ENCODE results near the gene SALL3.
"Not testable (repeated sequence)": the region's sequence is repeated elsewhere in the genome, so short reads cannot be mapped to it uniquely, and the experiment has no call there.

Gene SALL3

DNA sequence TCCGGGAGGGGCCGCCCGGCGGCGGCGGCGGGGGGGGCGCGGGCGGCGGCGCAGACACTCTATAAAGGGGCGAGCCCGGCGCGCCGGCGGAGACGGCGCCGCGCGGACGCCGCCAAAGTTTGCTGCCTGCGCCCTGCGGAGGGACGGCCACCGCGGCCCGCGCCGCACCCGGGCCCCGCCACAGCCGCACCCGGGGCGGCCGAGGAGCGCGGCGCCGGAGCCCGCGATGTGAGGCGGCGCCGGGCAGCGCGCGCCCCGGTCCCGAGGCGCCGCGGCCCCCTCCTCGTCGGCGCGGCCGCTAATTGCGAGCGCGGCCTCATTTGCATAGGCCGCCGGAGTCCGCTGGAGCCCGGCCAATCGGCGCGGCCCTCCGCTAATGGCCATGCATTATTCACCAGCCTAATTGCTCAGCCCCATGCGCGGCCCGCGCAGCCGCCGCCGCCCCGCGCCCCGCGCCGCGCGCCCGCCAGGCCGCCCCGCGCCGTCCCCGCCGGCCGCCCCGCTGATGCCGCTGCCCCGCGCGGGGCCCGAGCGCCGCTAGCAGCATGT, at the start of gene SALL3:
SALL3 (plus strand) TSS at position 89 of the 549 bp plus-strand sequence; CDS start at position 546, 457 bp downstream.
- no peak for DNase-seq

DNA sequence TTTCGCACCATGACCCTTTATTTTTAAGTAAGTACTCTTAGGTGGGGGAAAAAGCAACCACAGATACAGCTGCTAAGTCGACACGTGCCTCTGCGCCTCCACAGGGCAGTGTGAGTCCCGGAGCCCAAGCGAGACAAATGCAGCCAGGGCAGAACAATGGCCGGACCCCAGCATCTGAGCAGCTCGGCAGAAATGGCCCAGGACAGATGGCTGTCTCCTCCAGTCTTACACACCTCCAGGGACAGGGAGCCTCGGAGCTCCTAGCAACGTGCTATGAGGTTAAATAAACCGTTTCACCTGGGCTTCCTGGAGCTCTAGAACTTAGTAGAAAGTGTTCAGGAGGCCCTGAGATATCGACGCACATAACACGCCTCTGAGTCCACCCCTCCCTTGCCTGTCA, 47.3 kb upstream of the SALL3 start:
- no peak for DNase-seq

DNA sequence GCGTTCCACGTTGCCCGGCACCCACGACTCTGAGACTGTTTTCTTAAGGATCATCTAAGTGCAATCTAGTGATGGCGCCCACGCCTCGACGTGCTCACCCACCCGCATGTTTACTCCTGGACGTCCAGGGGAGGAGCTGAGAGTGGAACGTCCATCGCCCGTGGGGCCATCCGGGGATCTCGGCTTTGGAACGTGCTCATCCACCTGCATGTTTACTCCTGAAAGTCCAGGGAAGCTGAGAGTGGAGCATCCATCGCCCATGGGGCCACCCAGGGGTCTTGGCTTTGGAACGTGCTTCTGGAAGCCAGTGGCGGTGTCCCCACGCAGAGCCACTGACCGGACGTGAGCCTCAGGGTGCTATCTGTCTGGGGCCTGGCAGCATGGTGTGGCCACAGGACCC, 45.6 kb upstream of the SALL3 start:
- no peak for DNase-seq

DNA sequence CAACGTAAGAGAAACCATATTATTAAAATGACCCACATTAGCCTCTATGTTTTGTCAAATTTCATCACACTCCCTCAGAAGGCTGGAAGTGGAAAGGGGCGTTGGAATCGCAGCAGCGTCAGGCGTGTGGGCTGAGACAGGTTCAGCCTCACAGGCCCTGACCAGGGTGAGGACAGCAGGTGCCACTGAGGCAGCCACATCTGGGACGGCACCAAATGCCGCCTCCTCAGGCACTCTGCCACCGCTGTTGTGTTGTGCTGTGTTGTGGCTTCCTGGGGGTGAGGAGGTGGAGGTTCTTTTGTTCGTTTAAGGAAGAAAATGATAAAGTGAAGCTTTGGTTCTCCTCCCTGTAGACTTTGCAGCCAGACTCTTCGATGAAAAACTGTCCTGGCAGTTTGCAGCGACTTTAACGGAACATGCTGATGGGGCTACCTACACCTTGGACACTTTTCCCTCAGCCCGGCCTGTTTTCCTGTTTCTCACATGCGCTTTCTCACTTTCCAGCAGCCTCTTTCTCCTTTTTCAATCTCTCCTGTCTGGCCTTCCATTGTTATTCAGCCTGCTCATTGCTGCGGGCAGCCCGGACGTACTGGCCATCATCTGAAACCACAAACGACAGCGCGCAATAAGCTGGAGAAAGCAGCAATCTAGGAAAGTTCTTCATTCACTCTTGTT, 44.9 kb upstream of the SALL3 start:
- DNase-seq = no peak

DNA sequence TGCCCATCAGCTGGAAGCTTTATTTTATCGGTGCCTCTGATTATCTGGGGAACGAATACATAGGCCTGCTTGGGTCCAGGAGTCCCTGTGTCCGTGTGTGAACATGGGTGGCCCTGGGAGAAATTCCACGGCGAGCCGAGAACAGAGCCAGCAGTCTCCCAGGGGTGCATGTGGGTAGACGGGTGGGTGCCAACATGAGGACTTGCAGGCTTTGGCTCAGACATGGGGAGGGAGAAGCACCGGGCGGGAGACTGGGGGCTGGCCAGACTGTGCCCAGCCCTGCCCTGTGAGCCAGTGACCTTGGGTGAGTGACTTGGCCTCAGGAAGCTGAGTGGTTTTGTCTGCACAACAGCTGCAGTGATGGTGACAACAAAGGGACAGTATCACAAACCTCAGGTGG, 44.2 kb upstream of the SALL3 start:
- no peak for DNase-seq

DNA sequence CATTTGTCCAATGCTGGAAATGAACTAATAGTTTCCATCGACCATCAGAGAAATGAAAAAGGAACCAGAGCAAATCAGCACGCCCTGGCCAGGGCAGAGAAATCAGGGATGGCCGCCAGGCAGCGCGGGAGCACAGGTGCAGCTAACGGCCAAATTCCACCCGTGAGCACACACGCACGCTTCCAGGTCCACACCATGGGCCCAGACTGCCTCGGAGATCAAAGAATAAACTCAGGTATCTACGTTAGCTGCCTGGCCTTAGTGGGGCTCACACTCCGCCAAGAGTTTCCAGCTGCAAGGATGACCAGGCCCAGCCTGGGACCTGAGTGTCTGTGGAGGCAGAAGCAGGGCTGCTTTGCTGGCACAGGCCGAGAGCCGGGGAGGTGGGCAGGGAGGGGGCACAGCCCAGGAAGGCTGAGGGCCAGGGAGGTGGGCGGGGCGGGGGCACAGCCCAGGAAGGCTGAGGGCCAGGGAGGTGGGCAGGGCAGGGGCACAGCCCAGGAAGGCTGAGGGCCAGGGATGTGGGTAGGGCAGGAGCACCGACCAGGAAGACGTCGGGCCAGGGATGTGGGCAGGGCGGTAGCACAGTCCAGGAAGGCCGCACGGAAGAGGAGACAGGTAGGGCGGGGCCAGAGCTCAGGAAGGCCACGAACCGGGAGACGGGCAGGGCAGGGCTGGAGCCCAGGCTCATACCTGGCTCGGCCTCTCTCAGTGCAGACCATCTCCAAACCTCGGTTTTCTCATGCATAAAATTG, 43.2 kb upstream of the SALL3 start:
- DNase-seq = no peak

DNA sequence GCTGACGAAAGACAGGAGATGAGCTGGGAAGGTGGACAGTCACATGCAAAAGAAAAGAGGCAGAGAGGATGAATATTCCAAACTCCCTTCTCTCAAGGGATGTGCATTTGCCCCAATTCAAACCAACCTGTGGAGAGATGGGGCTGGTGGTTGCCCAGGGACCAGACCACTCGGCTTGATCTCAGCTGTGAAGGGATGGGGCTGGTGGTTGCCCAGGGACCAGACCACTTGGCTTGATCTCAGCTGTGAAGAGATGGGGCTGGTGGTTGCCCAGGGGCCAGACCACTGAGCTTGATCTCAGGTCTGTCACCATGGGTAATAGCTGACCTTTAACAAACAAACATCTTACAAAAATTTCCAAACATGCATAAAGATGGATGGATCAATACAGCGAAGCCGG, 42.5 kb upstream of the SALL3 start:
- DNase-seq = no peak

DNA sequence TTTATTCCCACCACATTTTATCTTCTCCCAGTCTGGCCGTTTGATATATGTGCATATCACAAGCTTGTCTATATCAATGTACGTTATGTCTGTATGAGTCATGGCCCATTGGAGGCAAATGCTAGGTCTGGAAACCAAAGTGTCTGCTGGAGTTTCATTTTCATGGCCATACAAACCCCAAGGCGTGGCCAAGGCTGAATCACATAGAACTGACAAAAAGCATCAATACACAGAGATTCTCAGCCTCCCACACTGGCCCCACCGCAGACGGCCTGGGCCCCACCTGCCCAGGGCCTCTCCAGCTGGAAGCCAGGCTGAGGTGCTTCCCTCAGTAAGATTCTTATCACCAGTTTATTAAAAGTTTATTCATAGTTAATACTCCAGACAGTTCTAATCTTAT, 40.5 kb upstream of the SALL3 start:
- no peak for DNase-seq

DNA sequence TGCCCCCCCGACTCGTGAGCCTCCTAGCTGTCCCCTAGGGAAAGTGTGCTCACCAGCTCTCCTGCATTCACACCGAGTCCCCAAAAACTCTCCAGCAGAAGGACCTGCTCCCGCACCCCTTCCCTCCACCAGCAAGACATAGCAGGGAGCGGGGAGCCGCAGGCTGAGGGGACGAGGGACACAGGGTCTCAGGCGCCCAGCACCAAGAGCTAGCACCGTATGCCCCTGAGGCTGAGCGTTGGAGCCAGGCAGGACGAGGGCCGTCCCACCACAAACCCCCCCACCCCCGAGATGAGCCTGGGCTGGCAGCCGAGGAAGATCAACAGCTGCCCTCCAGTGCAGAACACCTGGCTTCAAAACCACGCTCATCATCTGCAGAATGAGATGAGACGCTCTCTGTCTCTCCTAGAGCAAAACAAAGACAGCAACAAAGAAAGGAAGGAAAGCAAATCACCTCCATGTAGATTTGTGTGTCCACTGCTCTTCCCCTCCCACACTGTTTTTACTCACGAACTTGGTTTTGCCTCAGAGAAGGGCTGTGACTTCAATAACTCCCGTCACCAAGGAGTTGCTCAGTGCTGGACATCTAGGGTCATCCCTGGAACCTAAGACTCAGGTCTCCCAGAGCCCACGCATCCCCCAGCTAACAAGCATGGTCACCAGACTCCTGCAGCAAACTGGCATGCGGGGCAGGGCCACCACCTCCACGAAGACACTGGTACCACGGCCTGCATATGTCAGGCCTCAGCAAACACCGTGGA, 39.7 kb upstream of the SALL3 start:
- DNase-seq = no peak

DNA sequence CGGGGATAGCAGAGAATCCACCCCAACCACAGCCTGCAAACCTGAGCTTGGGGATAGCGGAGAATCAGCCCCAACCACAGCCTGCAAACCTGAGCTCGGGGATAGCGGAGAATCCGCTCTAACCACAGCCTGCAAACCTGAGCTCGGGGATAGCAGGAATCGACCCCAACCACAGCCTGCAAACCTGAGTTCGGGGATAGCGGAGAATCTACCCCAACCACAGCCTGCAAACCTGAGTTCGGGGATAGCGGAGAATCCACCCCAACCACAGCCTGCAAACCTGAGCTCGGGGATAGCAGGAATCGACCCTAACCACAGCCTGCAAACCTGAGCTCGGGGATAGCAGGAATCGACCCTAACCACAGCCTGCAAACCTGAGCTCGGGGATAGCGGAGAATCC, 37.4 kb upstream of the SALL3 start:
- not testable (repeated sequence) for DNase-seq

DNA sequence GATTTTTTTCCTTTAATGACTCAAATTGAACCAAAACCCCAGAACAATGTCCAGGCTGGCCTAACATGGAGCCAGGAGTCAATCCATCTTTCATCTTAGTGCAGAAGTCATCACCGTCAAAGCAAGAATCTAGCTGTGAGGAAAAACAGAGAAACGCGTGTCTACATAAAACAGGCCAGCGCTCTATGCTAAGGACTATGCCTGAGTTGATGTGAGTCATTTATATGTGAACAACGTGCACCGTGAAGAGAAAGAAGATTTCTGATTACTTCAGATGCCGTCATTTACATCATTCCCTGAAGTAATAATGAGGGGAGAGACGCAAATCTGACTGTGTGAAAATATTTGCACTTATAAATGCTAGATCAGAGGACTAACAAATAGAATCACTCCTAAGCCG, 34.0 kb upstream of the SALL3 start:
- no peak for DNase-seq

DNA sequence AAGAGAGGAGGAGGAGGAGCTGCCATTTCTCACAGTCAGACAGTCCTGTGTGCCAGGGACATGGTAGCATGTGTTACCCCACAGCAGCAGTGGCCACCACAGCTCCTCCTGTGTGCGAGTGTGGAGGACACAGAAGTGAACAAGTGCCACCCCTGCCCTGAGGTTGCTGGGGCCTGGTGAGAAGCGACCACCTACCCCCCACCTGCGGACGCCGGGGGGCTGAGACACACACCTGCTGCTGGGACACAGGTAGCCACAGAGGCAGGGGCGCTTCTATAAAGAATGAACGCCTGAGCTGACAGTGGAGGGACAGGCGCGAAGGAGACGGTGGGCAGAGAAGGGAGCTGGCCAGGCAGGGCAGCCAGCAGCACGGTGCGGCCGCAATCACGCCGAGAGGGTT, 32.3 kb upstream of the SALL3 start:
- no peak for DNase-seq

DNA sequence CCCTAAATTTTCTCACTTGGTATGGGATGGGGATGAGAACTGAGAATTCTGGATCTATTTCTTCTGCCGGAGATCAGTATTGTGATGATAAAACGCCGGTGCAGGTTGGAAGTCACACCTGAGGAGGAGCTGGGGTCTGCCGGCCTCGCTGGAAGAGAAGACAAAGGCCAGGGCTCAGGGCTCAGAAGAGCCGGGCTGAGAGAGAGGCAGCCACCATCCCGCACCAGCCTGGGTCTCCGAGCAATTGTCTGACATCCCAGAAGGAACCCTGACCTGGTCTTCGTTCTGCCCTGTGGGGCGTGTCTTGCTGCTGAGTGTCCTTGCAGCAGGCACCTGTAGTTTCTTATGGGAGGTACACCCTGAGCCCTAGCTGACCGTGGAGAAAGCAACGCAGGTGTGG, 31.4 kb upstream of the SALL3 start:
- no peak for DNase-seq

DNA sequence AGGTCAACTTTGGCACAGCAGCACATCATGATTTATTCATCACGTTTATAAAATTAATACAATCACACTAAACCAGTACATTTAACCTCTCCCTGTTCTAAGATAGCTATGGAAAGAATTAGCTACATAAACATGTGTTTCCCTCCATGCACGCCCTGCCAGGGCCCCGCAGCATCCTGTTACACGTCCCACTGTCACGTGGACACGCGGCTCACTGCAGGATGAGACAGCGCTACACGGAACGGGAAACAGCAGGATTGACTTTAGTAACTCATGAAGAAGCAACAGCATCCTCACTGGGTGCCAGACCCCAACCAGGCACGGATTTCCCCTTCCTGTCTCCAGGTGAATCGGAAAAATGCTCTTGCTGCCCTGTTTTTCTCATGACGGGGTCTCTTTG, 30.9 kb upstream of the SALL3 start:
- DNase-seq = no peak

DNA sequence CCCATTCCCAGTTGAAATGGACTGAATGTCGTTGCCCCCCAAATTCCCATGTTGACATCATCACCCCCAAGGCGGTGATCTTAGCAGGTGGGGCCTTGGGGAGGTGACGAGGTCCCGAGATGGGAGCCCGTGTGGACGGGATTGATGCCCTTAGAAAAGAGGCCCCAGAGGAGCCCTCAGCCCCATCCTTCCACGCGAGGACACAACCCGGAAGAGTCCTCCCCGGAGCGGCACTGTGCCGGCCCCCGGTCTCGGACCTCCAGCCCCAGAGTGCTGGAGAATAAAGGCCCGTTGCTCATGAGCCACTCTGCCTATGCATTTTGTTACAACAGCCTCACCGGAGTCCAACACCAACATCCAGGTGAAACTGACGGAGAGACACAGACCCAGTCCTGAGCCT, 30.4 kb upstream of the SALL3 start:
- DNase-seq = no peak

DNA sequence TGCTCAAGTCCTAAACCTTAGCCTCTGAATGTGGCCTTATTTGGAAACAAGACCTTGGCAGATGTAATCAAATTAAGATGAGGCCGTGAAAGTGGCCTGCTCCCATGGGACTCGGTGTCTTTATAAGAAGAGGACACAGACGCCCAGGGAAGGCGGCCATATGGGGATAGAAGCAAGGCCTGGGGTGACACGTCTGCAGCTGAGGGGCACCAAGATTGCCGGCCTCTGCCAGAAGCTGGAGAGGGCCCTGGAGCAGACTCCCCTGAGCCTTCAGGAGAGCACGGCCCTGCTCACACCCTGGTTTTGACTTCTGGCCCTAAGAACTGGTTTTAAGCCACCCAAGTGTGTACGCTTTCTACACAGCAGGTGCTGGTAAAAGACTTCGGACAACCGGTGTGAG, 29.2 kb upstream of the SALL3 start:
- DNase-seq = no peak

DNA sequence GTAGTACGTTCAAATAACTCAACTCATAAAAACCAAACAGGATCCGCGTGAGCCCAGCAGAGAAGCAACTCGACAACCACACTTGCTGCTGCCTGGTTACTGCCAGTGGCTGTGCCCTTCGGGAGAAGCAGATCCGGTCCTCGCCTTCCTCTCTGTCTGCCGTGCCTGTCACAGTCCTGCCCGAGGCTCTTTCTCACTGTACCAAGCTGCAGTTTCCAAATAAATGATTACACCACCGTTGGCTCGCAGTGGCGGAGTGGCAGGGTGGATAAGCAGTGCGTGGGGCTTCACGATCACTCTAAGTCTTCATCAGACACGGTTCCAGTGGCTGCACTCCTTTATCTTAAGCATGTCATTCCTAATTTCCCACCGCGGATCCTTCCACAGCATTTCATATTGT, 26.1 kb upstream of the SALL3 start:
- no peak for DNase-seq

DNA sequence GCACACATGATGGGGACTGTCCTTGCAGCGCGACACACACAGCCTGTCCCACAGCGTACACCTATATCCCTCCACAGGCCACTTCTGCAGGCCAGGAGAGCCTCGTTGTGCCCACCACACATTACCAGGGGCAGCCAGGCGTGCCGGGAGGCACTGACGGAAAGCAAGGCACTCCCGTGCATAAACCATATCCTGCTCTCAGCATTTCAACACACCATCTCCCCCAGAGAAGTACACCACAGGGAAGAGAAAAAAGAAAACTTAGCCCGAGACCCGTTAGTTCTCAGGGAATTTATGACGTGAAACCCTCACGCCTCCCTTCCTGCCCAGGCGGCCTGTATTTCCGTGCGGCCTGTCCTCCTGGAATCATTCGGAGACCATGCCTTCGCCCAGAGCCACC, 24.6 kb upstream of the SALL3 start:
- DNase-seq = no peak

DNA sequence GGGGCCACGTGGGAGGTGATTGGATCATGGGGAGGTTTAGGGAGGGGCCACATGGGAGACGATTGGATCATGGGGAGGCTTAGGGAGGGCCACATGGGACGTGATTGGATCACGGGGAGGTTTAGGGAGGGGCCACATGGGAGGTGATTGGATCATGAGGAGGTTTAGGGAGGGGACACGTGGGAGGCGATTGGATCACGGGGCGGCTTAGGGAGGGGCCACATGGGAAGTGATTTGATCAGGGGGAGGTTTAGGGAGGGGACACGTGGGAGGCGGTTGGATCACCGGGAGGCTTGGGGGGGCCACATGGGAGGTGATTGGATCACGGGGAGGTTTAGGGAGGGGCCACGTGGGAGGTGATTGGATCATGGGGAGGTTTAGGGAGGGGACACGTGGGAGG, 22.5 kb upstream of the SALL3 start:
- DNase-seq = no peak

DNA sequence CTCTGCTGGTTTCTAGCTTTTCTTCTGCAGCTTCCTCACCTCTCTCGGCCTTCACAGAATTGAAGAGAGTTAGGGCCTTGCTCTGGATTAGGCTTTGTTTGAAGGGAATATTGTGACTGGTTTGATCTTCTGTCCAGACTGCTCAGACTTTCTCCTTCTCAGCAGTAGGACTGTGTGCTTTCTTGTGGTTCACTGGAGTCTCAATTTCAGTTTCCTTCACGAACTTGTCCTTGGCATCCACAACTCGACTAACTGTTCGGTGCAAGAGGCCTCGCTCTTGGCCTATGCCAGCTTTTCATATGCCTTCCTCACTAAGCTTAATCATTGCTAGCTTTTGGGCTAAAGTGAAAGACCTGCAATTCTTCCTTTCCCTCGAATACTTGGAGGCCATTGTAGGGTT, 18.9 kb upstream of the SALL3 start:
- DNase-seq = no peak

DNA sequence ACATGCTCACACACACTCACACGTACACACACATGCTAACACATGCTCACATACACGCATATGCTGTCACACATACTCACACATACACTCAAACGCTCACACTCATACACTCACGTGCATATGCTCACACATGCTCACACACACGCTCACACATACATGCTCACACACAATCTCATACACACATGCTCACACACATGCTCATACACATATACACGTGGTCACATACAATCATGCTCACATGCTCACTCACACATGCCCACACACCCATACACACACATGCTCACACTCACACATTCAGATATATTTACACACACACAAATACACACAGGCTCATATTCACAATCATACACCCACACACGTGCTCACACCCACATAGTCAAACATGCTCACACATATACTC, 17.5 kb upstream of the SALL3 start:
- no peak for DNase-seq

DNA sequence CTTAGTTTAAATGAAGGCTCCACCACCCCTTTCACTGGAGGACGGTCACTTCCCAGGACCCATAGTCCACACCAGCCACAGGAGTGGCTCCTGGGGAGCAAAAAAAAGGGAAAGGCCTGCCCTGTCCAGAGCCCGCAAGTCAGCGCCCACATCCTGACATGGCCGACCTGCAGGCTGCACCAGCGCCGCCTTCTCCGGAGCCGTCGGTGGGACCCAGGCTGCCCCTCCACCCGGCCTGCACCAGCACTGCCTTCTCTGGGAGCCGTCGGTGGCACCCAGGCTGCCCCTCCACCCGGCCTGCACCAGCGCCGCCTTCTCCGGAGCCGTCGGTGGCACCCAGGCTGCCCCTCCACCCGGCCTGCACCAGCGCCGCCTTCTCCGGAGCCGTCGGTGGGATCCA, 14.9 kb upstream of the SALL3 start:
- not testable (repeated sequence) for DNase-seq

DNA sequence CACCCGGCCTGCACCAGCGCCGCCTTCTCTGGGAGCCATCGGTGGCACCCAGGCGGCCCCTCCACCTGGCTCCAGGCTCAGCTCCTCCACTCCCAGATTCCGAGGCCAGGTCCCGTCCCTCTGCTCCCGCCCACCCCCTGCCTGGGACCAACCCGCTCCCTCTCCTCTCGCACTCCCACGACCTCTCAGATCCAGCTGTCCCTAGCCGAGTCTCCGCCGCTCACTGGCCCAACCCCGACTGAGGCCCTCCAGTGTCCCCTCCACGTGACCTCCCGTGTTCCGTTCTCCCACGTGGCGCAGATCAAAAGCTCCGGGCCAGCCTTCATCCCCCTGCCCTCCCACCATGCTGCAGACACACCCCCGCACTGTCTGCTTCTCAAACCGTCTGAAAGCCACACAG, 14.4 kb upstream of the SALL3 start:
- DNase-seq = no peak

Measured in stimulated activated CD4-positive, alpha-beta T cell treated with anti-CD3 and anti-CD28 coated beads, Interleukin-4, amount 100 ng/mL, for 24 hours (primary cell).